ENCODE results near the gene ZBTB5. TPM values are rescaled to one million over a fixed set of nuclear protein-coding genes. Genes with fewer than 3 reads are reported as not detected.

Gene ZBTB5
- total and polyA plus RNA-seq, 9 of the 15 experiments (the other 6 are each of a cell fraction or from before 2014, with no cell fraction given): 2.3 to 43.2 (median 15.5) TPM

GRCh38 chr9:37405764-37406380 lies 59.4 kb downstream of the ZBTB5 start:
- Histone ChIP-seq H3K9me3 (replicated peaks; ENCODE audit: control insufficient read depth, insufficient read depth, low read depth, low read length) (no peaks in the 10 kb centered on the region), H3K27ac (ENCODE audit: extremely low read depth, low read depth, low read length) (no peak overlapping the region), H3K4me1 (replicated peaks in 1 of 2; ENCODE audit: control insufficient read depth in 2 of 2, insufficient read depth in 2 of 2, low read length in 2 of 2) (peaks cover 5 to 12% of the 10 kb centered on the region in 2 experiments; a peak in 4 of 5 replicates), H4K20me1 (replicated peaks; ENCODE audit: control insufficient read depth, insufficient read depth, low read length) (no peaks in the 10 kb centered on the region), H3K79me2 (ENCODE audit: control insufficient read depth, insufficient read depth, low read length) (no peaks in the 10 kb centered on the region), H3K9me1 (ENCODE audit: control insufficient read depth, insufficient read depth, low read length) (peaks cover 2% of the 10 kb centered on the region), H3K27me3 (ENCODE audit: control insufficient read depth in 2 of 2, insufficient read depth in 2 of 2, low read length in 2 of 2) (peaks cover 0 to 5% of the 10 kb centered on the region in 2 experiments; a peak in 2 of 5 replicates), H3K4me2 (ENCODE audit: insufficient read depth, low read length) (no peak overlapping the region), H3K9ac (ENCODE audit: insufficient read depth in 1 of 2, low read depth in 2 of 2, low read length in 2 of 2) (no peak overlapping the region), H3K36me3 (ENCODE audit: control insufficient read depth, insufficient read depth, low read length) (no peaks in the 10 kb centered on the region), H3K4me3 (no peak overlapping the region), H2AFZ (ENCODE audit: low read depth, low read length) (no peak overlapping the region)
- intact Hi-C loops (cut with micrococcal nuclease) (no loop called here), in situ Hi-C loops (cut with MboI) (no loop called here)
- BruUV-seq (replicated peaks): no TSS peak
- ChIA-PET CTCF (ENCODE audit: low intra/inter-chr PET ratio) (no interaction called here), POLR2A (interaction anchor here (0.7 to 1.0 kb wide), 2 partner anchors 28 to 43 kb away, joined by 3 to 5 read pairs; no protein-coding TSS in a partner anchor)
- 29% methylated on average over 10 of the region's 10 CpGs for WGBS (ENCODE audit: insufficient coverage, low coverage, missing lambda C conversion rate)
- FAIRE-seq: no peak
- TF ChIP-seq ZNF121 (CRISPR knock-in tag; conservative IDR thresholded peaks at IDR 0.05) (peak; percentile 21; the same call in 1 of the 2 replicates), MTA3 (IDR thresholded peaks at IDR 0.05; ENCODE audit: borderline replicate concordance) (no peak), CEBPB (tag; IDR thresholded peaks at IDR 0.05) (peak; percentile 73), CEBPG (CRISPR knock-in tag; IDR thresholded peaks at IDR 0.05) (no peak), CEBPG (tag; conservative IDR thresholded peaks at IDR 0.05 in 1 of 2, IDR thresholded peaks at IDR 0.05 in 1 of 2) (peak in 1 of 2 experiments; percentile 24; a peak in 1 of 4 replicates)
- ATAC-seq: no peak
- DNase-seq (ENCODE audit: extremely low read depth in 1 of 4, low spot score in 3 of 4): no peak

- peaks cover 0 to 5% of the 10 kb centered on the region in 2 experiments; a peak in 2 of 5 replicates for H3K27me3 ChIP-seq (ENCODE audit: control insufficient read depth in 2 of 2, insufficient read depth in 2 of 2, low read length in 2 of 2)
- H4K20me1 ChIP-seq (replicated peaks; ENCODE audit: control insufficient read depth, insufficient read depth, low read length): no peaks in the 10 kb centered on the region
- no peak overlapping the region for H3K9ac ChIP-seq (ENCODE audit: insufficient read depth in 1 of 2, low read depth in 2 of 2, low read length in 2 of 2)
- ATAC-seq (no peak), FAIRE-seq (no peak), DNase-seq (ENCODE audit: extremely low read depth in 1 of 4, low spot score in 3 of 4) (no peak)
- H3K4me3 ChIP-seq: no peak overlapping the region
- CTCF ChIA-PET (ENCODE audit: low intra/inter-chr PET ratio): no interaction called here
- in situ Hi-C loops (cut with MboI) (no loop called here), intact Hi-C loops (cut with micrococcal nuclease) (no loop called here)
- no peaks in the 10 kb centered on the region for H3K79me2 ChIP-seq (ENCODE audit: control insufficient read depth, insufficient read depth, low read length)
- H3K27ac ChIP-seq (ENCODE audit: extremely low read depth, low read depth, low read length): no peak overlapping the region
- H3K4me1 ChIP-seq (replicated peaks in 1 of 2; ENCODE audit: control insufficient read depth in 2 of 2, insufficient read depth in 2 of 2, low read length in 2 of 2): peaks cover 5 to 9% of the 10 kb centered on the region in 2 experiments; a peak in 4 of 5 replicates
- H3K36me3 ChIP-seq (ENCODE audit: control insufficient read depth, insufficient read depth, low read length): no peaks in the 10 kb centered on the region
- H3K9me1 ChIP-seq (ENCODE audit: control insufficient read depth, insufficient read depth, low read length): peaks cover 2% of the 10 kb centered on the region
- 55% methylated on average over 3 of the region's 3 CpGs for WGBS (ENCODE audit: insufficient coverage, low coverage, missing lambda C conversion rate)
- POLR2A ChIA-PET: interaction anchor here (1.1 kb wide), 1 partner anchor 10 kb away, joined by 3 read pairs; no protein-coding TSS in a partner anchor
- no TSS peak for BruUV-seq (replicated peaks)
- H3K4me2 ChIP-seq (ENCODE audit: insufficient read depth, low read length): no peak overlapping the region
- no peak overlapping the region for H2AFZ ChIP-seq (ENCODE audit: low read depth, low read length)
- no peaks in the 10 kb centered on the region for H3K9me3 ChIP-seq (replicated peaks; ENCODE audit: control insufficient read depth, insufficient read depth, low read depth, low read length)
- TF ChIP-seq MAFF (IDR thresholded peaks at IDR 0.05; ENCODE audit: low read length) (no peak), SMARCA4 (IDR thresholded peaks at IDR 0.05) (no peak), TCF7 (IDR thresholded peaks at IDR 0.05; ENCODE audit: borderline replicate concordance) (no peak), PRDM10 (IDR thresholded peaks at IDR 0.05; ENCODE audit: partially characterized antibody) (no peak), HDAC1 (IDR thresholded peaks at IDR 0.05) (no peak), SREBF2 (CRISPR knock-in tag; IDR thresholded peaks at IDR 0.05) (no peak), TARDBP (IDR thresholded peaks at IDR 0.05) (no peak), ZNF274 (IDR thresholded peaks at IDR 0.05; ENCODE audit: borderline replicate concordance, low read depth, low read length) (no peak), ELF4 (CRISPR knock-in tag; IDR thresholded peaks at IDR 0.05) (no peak)
These were observed 59.9 kb downstream of the ZBTB5 start for GRCh38 chr9:37405350-37405749.

Measured in K562 (cell line).